Iris pigment epithelial cell (primary cell): ENCODE results near the gene BLNK.

Source experiments
- DNase-seq: peaks from one replicate; pipeline ENCODE4 v3.0.0-alpha.2; 2011; ENCODE audit warnings: low read depth

BLNK gene

GRCh38 chr10:96288151-96288621 lies 16.8 kb upstream of the BLNK start:
- DNase-seq, result no peak

- DNase-seq, result no peak
Observed at GRCh38 chr10:96287392-96288105, 16.2 kb upstream of the BLNK start.

- no peak for DNase-seq
Observed at GRCh38 chr10:96285331-96285752, 14.0 kb upstream of the BLNK start.

- no peak for DNase-seq
Observed at GRCh38 chr10:96283756-96284155, 12.4 kb upstream of the BLNK start.

- no peak for DNase-seq
Observed at GRCh38 chr10:96283351-96283750, 12.0 kb upstream of the BLNK start.

- no peak for DNase-seq
Observed at GRCh38 chr10:96281444-96282029, 10.2 kb upstream of the BLNK start.

- DNase-seq, result no peak
Observed at GRCh38 chr10:96280859-96281258, 9.5 kb upstream of the BLNK start.

- no peak for DNase-seq
Observed at GRCh38 chr10:96279191-96279641, 7.8 kb upstream of the BLNK start.

GRCh38 chr10:96276831-96277230 lies 5.5 kb upstream of the BLNK start:
- no peak for DNase-seq

GRCh38 chr10:96276426-96276825 lies 5.1 kb upstream of the BLNK start:
- no peak for DNase-seq

- no peak for DNase-seq
Observed at GRCh38 chr10:96275685-96276418, 4.5 kb upstream of the BLNK start.

GRCh38 chr10:96272316-96273280 lies 1.2 kb upstream of the BLNK start:
- DNase-seq, result no peak

- DNase-seq, result no peak
Observed at GRCh38 chr10:96270571-96270970, 798 bp downstream of the BLNK start.

- DNase-seq, result no peak
Observed at GRCh38 chr10:96269438-96270300, 1.7 kb downstream of the BLNK start.

GRCh38 chr10:96268341-96268909 lies 2.9 kb downstream of the BLNK start:
- DNase-seq, result no peak

- no peak for DNase-seq
Observed at GRCh38 chr10:96267234-96267705, 4.1 kb downstream of the BLNK start.

- DNase-seq, result no peak
Observed at GRCh38 chr10:96266118-96266770, 5.1 kb downstream of the BLNK start.

GRCh38 chr10:96264938-96265337 lies 6.4 kb downstream of the BLNK start:
- DNase-seq, result no peak

GRCh38 chr10:96263669-96264068 lies 7.7 kb downstream of the BLNK start:
- DNase-seq, result no peak

GRCh38 chr10:96263176-96263575 lies 8.2 kb downstream of the BLNK start:
- no peak for DNase-seq
